HCT116 (cell line): ENCODE measurements around the gene SH3GL3. TPM values are rescaled to one million over a fixed set of nuclear protein-coding genes. Genes with fewer than 3 reads are reported as not detected.

Experiments used
- ATAC-seq: fragments of 200-7000 bp; cut with Tn5 transposase; 2 replicates; pipeline ENCODE4 v1.9.1; 2020; ENCODE audit warnings: mild to moderate bottlenecking, moderate library complexity
- BruUV-seq: library from RNA; stranded (reverse); fragments of 400-500 nt; replicated peaks from 2 replicates; lab custom pipeline; 2021; lab: Mats Ljungman, UMichigan
- CTCF ChIA-PET: fragments of 300-600 bp; sonication (Branson Sonifier 250); formaldehyde crosslinking; loops from one replicate; lab custom pipeline; 2021; ENCODE audit warnings: antibody characterized with exemption; lab: Charles Lee
- POLR2A ChIA-PET: fragments of 300-600, 350-600 bp; sonication (Branson Sonifier 250); formaldehyde crosslinking; loops from one replicate; lab custom pipeline; 2021; ENCODE audit warnings: antibody characterized with exemption; lab: Charles Lee
- RAD21 ChIA-PET, 2 experiments: fragments of 300-600 bp; sonication (Branson Sonifier 250); formaldehyde crosslinking; loops; one replicate each; lab custom pipeline; 2023; ENCODE audit warnings: low total read pairs in 2 of 2; ENCODE audit not compliant: uncharacterized antibody in 2 of 2, unreplicated experiment in 2 of 2, low non-redundant PET in 1 of 2; lab: Charles Lee
- DNase-seq: peaks from one replicate; pipeline ENCODE4 v3.0.0-alpha.2; 2010; ENCODE audit warnings: low read depth, low spot score
- H2AFZ ChIP-seq: fragments of 200-600 bp; shearing (Covaris generic), sonication (generic); 2 replicates; pipeline ENCODE4 v1.6.1; 2017; ENCODE audit warnings: low read depth, mixed run types, mixed read lengths, antibody characterized with exemption, low read length; ENCODE audit not compliant: poor library complexity, severe bottlenecking
- H3K27ac ChIP-seq: 2 replicates; pipeline ENCODE4 v1.5.1; 2012; ENCODE audit warnings: low read depth, low read length
- H3K27me3 ChIP-seq: fragments of 200-600 bp; sonication (generic); 2 replicates; pipeline ENCODE4 v1.6.1; 2016; ENCODE audit warnings: mixed run types, low read length, mixed read lengths; ENCODE audit not compliant: insufficient read depth
- H3K36me3 ChIP-seq, 2 experiments: fragments of 200-500 bp in 1 of 2; fragments of 200-600 bp in 1 of 2; sonication (Bioruptor generic) in 1 of 2; sonication (generic) in 1 of 2; 2 replicates each; pipeline versions ENCODE4 v1.5.1 to v1.6.1; 2014 to 2016; ENCODE audit warnings: low read length in 2 of 2, inconsistent platforms in 1 of 2, mixed read lengths in 1 of 2, mixed run types in 1 of 2; ENCODE audit not compliant: insufficient read depth in 2 of 2, control insufficient read depth in 1 of 2
- H3K4me1 ChIP-seq, 2 experiments: fragments of 200-600 bp in 1 of 2; sonication (generic) in 1 of 2; 2 replicates each; pipeline versions ENCODE4 v1.5.1 to v1.6.1; 2012 to 2017; ENCODE audit warnings: low read length in 2 of 2, inconsistent platforms in 1 of 2, mild to moderate bottlenecking in 1 of 2, mixed read lengths in 1 of 2, mixed run types in 1 of 2, moderate library complexity in 1 of 2; ENCODE audit not compliant: insufficient read depth in 2 of 2, control insufficient read depth in 1 of 2
- H3K4me2 ChIP-seq: fragments of 200-600 bp; sonication (generic); 2 replicates; pipeline ENCODE4 v1.6.1; 2017; ENCODE audit warnings: mixed run types, low read length, mixed read lengths
- H3K4me3 ChIP-seq, 2 experiments: fragments of 200-600 bp in 1 of 2; sonication (generic) in 1 of 2; replicated peaks in 1 of 2; 2 replicates each; pipeline ENCODE4 v1.5.1; 2011 to 2016; ENCODE audit warnings: low read length in 2 of 2, control low read depth in 1 of 2, low read depth in 1 of 2, mild to moderate bottlenecking in 1 of 2, mixed read lengths in 1 of 2, mixed run types in 1 of 2
- H3K79me2 ChIP-seq: fragments of 200-600 bp; sonication (generic); 2 replicates; pipeline ENCODE4 v1.6.1; 2017; ENCODE audit warnings: mild to moderate bottlenecking, mixed run types, low read length, moderate library complexity, mixed read lengths; ENCODE audit not compliant: insufficient read depth
- H3K9ac ChIP-seq: fragments of 200-600 bp; sonication (generic); 2 replicates; pipeline ENCODE4 v1.6.1; 2016; ENCODE audit warnings: low read length, mixed read lengths
- H3K9me2 ChIP-seq: fragments of 200-600 bp; sonication (generic), shearing (Covaris generic); 2 replicates; pipeline ENCODE4 v1.6.1; 2017; ENCODE audit warnings: mixed run types, mild to moderate bottlenecking, moderate library complexity; ENCODE audit not compliant: insufficient read depth
- H3K9me3 ChIP-seq, 2 experiments: fragments of 200-500 bp in 1 of 2; fragments of 200-600 bp in 1 of 2; sonication (Bioruptor generic) in 1 of 2; sonication (generic) in 1 of 2; 2 replicates each; pipeline ENCODE4 v1.6.1; 2014 to 2017; ENCODE audit warnings: low read length in 2 of 2, mixed read lengths in 2 of 2, inconsistent platforms in 1 of 2, low read depth in 1 of 2, mild to moderate bottlenecking in 1 of 2, mixed run types in 1 of 2, moderate library complexity in 1 of 2; ENCODE audit not compliant: control insufficient read depth in 1 of 2, insufficient read depth in 1 of 2
- H4K20me1 ChIP-seq: fragments of 200-600 bp; sonication (generic), shearing (Covaris generic); 2 replicates; pipeline ENCODE4 v1.6.1; 2017; ENCODE audit warnings: mixed run types, mild to moderate bottlenecking, moderate library complexity; ENCODE audit not compliant: insufficient read depth
- ATF3 ChIP-seq: IDR thresholded peaks from 2 replicates; pipeline ENCODE4 v1.6.1; 2012
- CBX3 ChIP-seq: IDR thresholded peaks from 2 replicates; pipeline ENCODE4 v1.6.1; 2012; ENCODE audit warnings: low read depth
- EGR1 ChIP-seq: IDR thresholded peaks from 2 replicates; pipeline ENCODE4 v1.6.1; 2012; ENCODE audit warnings: low read depth
- ELF1 ChIP-seq: IDR thresholded peaks from 2 replicates; pipeline ENCODE4 v1.6.1; 2012; ENCODE audit warnings: low read depth, borderline replicate concordance
- EZH2 ChIP-seq: fragments of 200-600 bp; sonication (generic); IDR thresholded peaks from 2 replicates; pipeline ENCODE4 v1.6.1; 2017; ENCODE audit warnings: antibody characterized with exemption, mixed run types
- EZH2phosphoT487 ChIP-seq: fragments of 200-600 bp; IDR thresholded peaks from 2 replicates; pipeline ENCODE4 v1.6.1; 2018; ENCODE audit warnings: antibody characterized with exemption, borderline replicate concordance
- FOSL1 ChIP-seq: IDR thresholded peaks from 2 replicates; pipeline ENCODE4 v1.6.1; 2012; ENCODE audit warnings: low read depth
- JUND ChIP-seq: IDR thresholded peaks from 2 replicates; pipeline ENCODE4 v1.6.1; 2012
- MAX ChIP-seq: IDR thresholded peaks from 2 replicates; pipeline ENCODE4 v1.6.1; 2012
- RAD21 ChIP-seq: IDR thresholded peaks from 2 replicates; pipeline ENCODE4 v1.6.1; 2012; ENCODE audit warnings: low read depth, mild to moderate bottlenecking
- SIN3A ChIP-seq: IDR thresholded peaks from 2 replicates; pipeline ENCODE4 v1.6.1; 2012; ENCODE audit warnings: low read depth
- SP1 ChIP-seq: IDR thresholded peaks from 2 replicates; pipeline ENCODE4 v1.6.1; 2012; ENCODE audit warnings: low read depth
- SRF ChIP-seq: IDR thresholded peaks from 2 replicates; pipeline ENCODE4 v1.6.1; 2012; ENCODE audit warnings: low read depth
- TCF7L2 ChIP-seq: IDR thresholded peaks from 2 replicates; pipeline ENCODE4 v1.7.0; 2011; ENCODE audit warnings: borderline replicate concordance, inconsistent platforms; ENCODE audit not compliant: insufficient read depth, insufficient read length; ENCODE audit errors: extremely low read depth
- YY1 ChIP-seq: IDR thresholded peaks from 2 replicates; pipeline ENCODE4 v1.6.1; 2011; ENCODE audit warnings: low read length, low read depth, moderate library complexity, mild to moderate bottlenecking; ENCODE audit not compliant: insufficient replicate concordance; ENCODE audit errors: extremely low read depth
- ZNF274 ChIP-seq: fragments of 200-500 bp; sonication (Bioruptor generic); IDR thresholded peaks from 2 replicates; pipeline ENCODE4 v1.6.1; 2014; ENCODE audit warnings: mild to moderate bottlenecking, low read depth, low read length, inconsistent platforms
- intact Hi-C: fragments of 100-400 bp; cut with micrococcal nuclease; formaldehyde crosslinking; loops from 2 replicates; pipeline ENCODE4 v1.10.0; 2022
- total RNA-seq: library from RNA; stranded (reverse); gene quantifications from one replicate; pipeline ENCODE4 v1.2.1, GENCODE V29; 2021; ENCODE audit not compliant: unreplicated experiment
- TF ChIP-seq, protein P1 (sequence below): IDR thresholded peaks from 2 replicates; pipeline ENCODE4 v1.6.1; 2011; ENCODE audit warnings: mild to moderate bottlenecking, low read length, moderate library complexity; ENCODE audit not compliant: insufficient replicate concordance; ENCODE audit errors: extremely low read depth
- TF ChIP-seq, protein P2 (sequence below), 3 experiments: fragments of 200-600 bp in 1 of 3; sonication (generic) in 1 of 3; IDR thresholded peaks in 2 of 3; conservative IDR thresholded peaks in 1 of 3; 2 replicates each; pipeline ENCODE4 v1.5.1; 2012 to 2017; ENCODE audit warnings: low read depth in 2 of 3, low read length in 2 of 3, antibody characterized with exemption in 1 of 3, borderline replicate concordance in 1 of 3, control low read depth in 1 of 3, mild to moderate bottlenecking in 1 of 3, mixed read lengths in 1 of 3, mixed run types in 1 of 3, moderate library complexity in 1 of 3; ENCODE audit not compliant: insufficient read depth in 1 of 3
- TF ChIP-seq, protein P3 (sequence below): IDR thresholded peaks from 2 replicates; pipeline ENCODE4 v1.6.1; 2012; ENCODE audit warnings: low read depth

SH3GL3 gene
- total RNA-seq, 1 experiment from 2014 or later, result 1.3 TPM

DNA sequence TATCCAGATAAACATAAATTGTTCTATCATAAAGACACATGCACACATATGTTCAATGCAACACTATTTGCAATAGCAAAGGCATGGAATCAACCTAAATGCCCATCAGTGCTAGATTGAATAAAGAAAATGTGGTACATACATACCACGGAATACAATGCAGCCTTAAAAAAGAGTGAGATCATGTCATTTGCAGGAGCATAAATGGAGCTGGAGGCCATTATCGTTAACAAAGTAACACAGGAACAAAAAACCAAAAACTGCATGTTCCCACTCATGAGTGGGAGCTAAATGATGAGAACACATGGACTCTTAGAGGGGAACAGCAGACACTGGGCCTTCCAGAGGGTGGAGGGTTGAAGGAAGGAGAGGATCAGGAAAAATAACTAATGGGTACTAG, 79.2 kb downstream of the SH3GL3 start:
- BruUV-seq, result no TSS peak
- no peaks in the 10 kb centered on the region for H4K20me1 ChIP-seq
- H3K27me3 ChIP-seq, result peaks cover 15% of the 10 kb centered on the region; the same call in 1 of the 2 replicates
- H3K36me3 ChIP-seq, result no peaks in the 10 kb centered on the region
- H2AFZ ChIP-seq, result no peak overlapping the region
- H3K79me2 ChIP-seq, result no peaks in the 10 kb centered on the region
- ATAC-seq (no peak), DNase-seq (no peak)
- H3K9ac ChIP-seq, result no peak overlapping the region
- H3K4me2 ChIP-seq, result no peak overlapping the region
- ChIA-PET RAD21 (no interaction called here), CTCF (no interaction called here), POLR2A (no interaction called here)
- intact Hi-C loops, result no loop called here
- H3K9me2 ChIP-seq, result no peaks in the 10 kb centered on the region
- TF ChIP-seq MAX (no peak), SIN3A (no peak), EZH2phosphoT487 (no peak), SRF (no peak), RAD21 (no peak), FOSL1 (no peak), CBX3 (no peak), JUND (no peak), YY1 (no peak), ELF1 (no peak), EGR1 (no peak), ZNF274 (no peak), SP1 (no peak), EZH2 (no peak), TCF7L2 (no peak), ATF3 (no peak)
- TF ChIP-seq, protein P1, sequence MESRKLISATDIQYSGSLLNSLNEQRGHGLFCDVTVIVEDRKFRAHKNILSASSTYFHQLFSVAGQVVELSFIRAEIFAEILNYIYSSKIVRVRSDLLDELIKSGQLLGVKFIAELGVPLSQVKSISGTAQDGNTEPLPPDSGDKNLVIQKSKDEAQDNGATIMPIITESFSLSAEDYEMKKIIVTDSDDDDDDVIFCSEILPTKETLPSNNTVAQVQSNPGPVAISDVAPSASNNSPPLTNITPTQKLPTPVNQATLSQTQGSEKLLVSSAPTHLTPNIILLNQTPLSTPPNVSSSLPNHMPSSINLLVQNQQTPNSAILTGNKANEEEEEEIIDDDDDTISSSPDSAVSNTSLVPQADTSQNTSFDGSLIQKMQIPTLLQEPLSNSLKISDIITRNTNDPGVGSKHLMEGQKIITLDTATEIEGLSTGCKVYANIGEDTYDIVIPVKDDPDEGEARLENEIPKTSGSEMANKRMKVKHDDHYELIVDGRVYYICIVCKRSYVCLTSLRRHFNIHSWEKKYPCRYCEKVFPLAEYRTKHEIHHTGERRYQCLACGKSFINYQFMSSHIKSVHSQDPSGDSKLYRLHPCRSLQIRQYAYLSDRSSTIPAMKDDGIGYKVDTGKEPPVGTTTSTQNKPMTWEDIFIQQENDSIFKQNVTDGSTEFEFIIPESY, result no peak
- TF ChIP-seq, protein P2, sequence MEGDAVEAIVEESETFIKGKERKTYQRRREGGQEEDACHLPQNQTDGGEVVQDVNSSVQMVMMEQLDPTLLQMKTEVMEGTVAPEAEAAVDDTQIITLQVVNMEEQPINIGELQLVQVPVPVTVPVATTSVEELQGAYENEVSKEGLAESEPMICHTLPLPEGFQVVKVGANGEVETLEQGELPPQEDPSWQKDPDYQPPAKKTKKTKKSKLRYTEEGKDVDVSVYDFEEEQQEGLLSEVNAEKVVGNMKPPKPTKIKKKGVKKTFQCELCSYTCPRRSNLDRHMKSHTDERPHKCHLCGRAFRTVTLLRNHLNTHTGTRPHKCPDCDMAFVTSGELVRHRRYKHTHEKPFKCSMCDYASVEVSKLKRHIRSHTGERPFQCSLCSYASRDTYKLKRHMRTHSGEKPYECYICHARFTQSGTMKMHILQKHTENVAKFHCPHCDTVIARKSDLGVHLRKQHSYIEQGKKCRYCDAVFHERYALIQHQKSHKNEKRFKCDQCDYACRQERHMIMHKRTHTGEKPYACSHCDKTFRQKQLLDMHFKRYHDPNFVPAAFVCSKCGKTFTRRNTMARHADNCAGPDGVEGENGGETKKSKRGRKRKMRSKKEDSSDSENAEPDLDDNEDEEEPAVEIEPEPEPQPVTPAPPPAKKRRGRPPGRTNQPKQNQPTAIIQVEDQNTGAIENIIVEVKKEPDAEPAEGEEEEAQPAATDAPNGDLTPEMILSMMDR (IDR thresholded peaks at IDR 0.05 in 2 of 3, conservative IDR thresholded peaks at IDR 0.05 in 1 of 3; ENCODE audit: borderline replicate concordance in 1 of 3, insufficient read depth in 1 of 3, low read depth in 2 of 3, low read length in 2 of 3), result no peak
- TF ChIP-seq, protein P3, sequence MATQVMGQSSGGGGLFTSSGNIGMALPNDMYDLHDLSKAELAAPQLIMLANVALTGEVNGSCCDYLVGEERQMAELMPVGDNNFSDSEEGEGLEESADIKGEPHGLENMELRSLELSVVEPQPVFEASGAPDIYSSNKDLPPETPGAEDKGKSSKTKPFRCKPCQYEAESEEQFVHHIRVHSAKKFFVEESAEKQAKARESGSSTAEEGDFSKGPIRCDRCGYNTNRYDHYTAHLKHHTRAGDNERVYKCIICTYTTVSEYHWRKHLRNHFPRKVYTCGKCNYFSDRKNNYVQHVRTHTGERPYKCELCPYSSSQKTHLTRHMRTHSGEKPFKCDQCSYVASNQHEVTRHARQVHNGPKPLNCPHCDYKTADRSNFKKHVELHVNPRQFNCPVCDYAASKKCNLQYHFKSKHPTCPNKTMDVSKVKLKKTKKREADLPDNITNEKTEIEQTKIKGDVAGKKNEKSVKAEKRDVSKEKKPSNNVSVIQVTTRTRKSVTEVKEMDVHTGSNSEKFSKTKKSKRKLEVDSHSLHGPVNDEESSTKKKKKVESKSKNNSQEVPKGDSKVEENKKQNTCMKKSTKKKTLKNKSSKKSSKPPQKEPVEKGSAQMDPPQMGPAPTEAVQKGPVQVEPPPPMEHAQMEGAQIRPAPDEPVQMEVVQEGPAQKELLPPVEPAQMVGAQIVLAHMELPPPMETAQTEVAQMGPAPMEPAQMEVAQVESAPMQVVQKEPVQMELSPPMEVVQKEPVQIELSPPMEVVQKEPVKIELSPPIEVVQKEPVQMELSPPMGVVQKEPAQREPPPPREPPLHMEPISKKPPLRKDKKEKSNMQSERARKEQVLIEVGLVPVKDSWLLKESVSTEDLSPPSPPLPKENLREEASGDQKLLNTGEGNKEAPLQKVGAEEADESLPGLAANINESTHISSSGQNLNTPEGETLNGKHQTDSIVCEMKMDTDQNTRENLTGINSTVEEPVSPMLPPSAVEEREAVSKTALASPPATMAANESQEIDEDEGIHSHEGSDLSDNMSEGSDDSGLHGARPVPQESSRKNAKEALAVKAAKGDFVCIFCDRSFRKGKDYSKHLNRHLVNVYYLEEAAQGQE, result no peak
- H3K4me1 ChIP-seq, result no peaks in the 10 kb centered on the region
- H3K4me3 ChIP-seq, result no peak overlapping the region
- no peaks in the 10 kb centered on the region for H3K9me3 ChIP-seq
- no peak overlapping the region for H3K27ac ChIP-seq
